GM19438 (cell line): Measurements from ENCODE around the gene COBL.
A peak's percentile ranks its signal among the peaks of the same experiment; 100 is the strongest.
"Not testable (repeated sequence)": the region's sequence is repeated elsewhere in the genome, so short reads cannot be mapped to it uniquely, and the experiment has no call there.

Experiments used
- ATAC-seq: cut with Tn5 transposase; IDR thresholded peaks from one replicate; pipeline ENCODE4 v1.9.1; 2021; ENCODE audit warnings: low read depth; ENCODE audit not compliant: unreplicated experiment

The COBL gene

GRCh38 chr7:51219261-51219988 is 97.2 kb downstream of the COBL start:
- no peak for ATAC-seq

GRCh38 chr7:51217804-51218203 is 98.8 kb downstream of the COBL start:
- ATAC-seq, result no peak

GRCh38 chr7:51214098-51214497 is 102.5 kb downstream of the COBL start:
- no peak for ATAC-seq

GRCh38 chr7:51213618-51214017 is 103.0 kb downstream of the COBL start:
- no peak for ATAC-seq

- ATAC-seq, result no peak
These were observed 105.8 kb downstream of the COBL start for GRCh38 chr7:51210766-51211165.

- no peak for ATAC-seq
These were observed 107.2 kb downstream of the COBL start for GRCh38 chr7:51209426-51209825.

- ATAC-seq, result not testable (repeated sequence)
These were observed 108.5 kb downstream of the COBL start for GRCh38 chr7:51208125-51208524.

GRCh38 chr7:51198654-51199053 is 118.0 kb downstream of the COBL start:
- no peak for ATAC-seq

- no peak for ATAC-seq
These were observed 125.6 kb downstream of the COBL start for GRCh38 chr7:51190969-51191368.

- no peak for ATAC-seq
These were observed 126.8 kb downstream of the COBL start for GRCh38 chr7:51189777-51190176.

- ATAC-seq, result no peak
These were observed 127.6 kb downstream of the COBL start for GRCh38 chr7:51188987-51189386.

GRCh38 chr7:51187941-51188340 is 128.7 kb downstream of the COBL start:
- no peak for ATAC-seq

- no peak for ATAC-seq
These were observed 130.1 kb downstream of the COBL start for GRCh38 chr7:51186531-51186930.

GRCh38 chr7:51182636-51183166 is 133.9 kb downstream of the COBL start:
- no peak for ATAC-seq

- no peak for ATAC-seq
These were observed 136.5 kb downstream of the COBL start for GRCh38 chr7:51180092-51180491.

- no peak for ATAC-seq
These were observed 140.6 kb downstream of the COBL start for GRCh38 chr7:51175992-51176388.

GRCh38 chr7:51175316-51175991 is 141.2 kb downstream of the COBL start:
- ATAC-seq, result no peak

- ATAC-seq, result no peak
These were observed 151.3 kb downstream of the COBL start for GRCh38 chr7:51165337-51165736.

- peak; percentile 84 for ATAC-seq
These were observed 153.8 kb downstream of the COBL start for GRCh38 chr7:51162724-51163329.

- ATAC-seq, result no peak
These were observed 154.7 kb downstream of the COBL start for GRCh38 chr7:51161937-51162336.

GRCh38 chr7:51160990-51161615 is 155.5 kb downstream of the COBL start:
- no peak for ATAC-seq
